Fibroblast of lung (primary cell): ENCODE measurements around the gene TMCC1.

ENCODE experiments used
- CTCF ChIP-seq, 2 donors: IDR thresholded peaks in 1 of 2; conservative IDR thresholded peaks in 1 of 2; 1 replicate in 1 of 2; 2 replicates in 1 of 2; pipeline ENCODE4 v1.5.1; 2011 to 2012; ENCODE audit warnings: low read length in 2 of 2, control low read depth in 1 of 2, inconsistent platforms in 1 of 2, low read depth in 1 of 2, mild to moderate bottlenecking in 1 of 2
- EZH2 ChIP-seq: IDR thresholded peaks from 2 replicates; pipeline ENCODE4 v1.5.1; 2012; ENCODE audit warnings: low read length, control low read depth, mild to moderate bottlenecking; ENCODE audit errors: missing control alignments

GRCh38 chr3:129611446-129611800 lies 282.1 kb downstream of the TMCC1 start:
- no peak for TF ChIP-seq CTCF (conservative IDR thresholded peaks at IDR 0.05 in 1 of 2, IDR thresholded peaks at IDR 0.05 in 1 of 2; ENCODE audit: low read depth in 1 of 2, low read length in 2 of 2)
- TF ChIP-seq EZH2, result no peak
